Neuron (in vitro differentiated cells): ENCODE measurements around the gene OTOA.
"Not testable (repeated sequence)": the region's sequence is repeated elsewhere in the genome, so short reads cannot be mapped to it uniquely, and the experiment has no call there.

Source experiments
- H2AFZ ChIP-seq: one replicate; pipeline ENCODE4 v1.6.1; 2013; ENCODE audit warnings: low read depth, mild to moderate bottlenecking, inconsistent platforms, low read length, moderate library complexity
- H3K27me3 ChIP-seq: one replicate; pipeline ENCODE4 v1.6.1; 2013; ENCODE audit warnings: low read length; ENCODE audit not compliant: insufficient read depth
- H3K36me3 ChIP-seq: one replicate; pipeline ENCODE4 v1.6.1; 2013; ENCODE audit warnings: low read length; ENCODE audit not compliant: insufficient read depth
- H3K4me1 ChIP-seq: one replicate; pipeline ENCODE4 v1.6.1; 2013; ENCODE audit warnings: low read length; ENCODE audit not compliant: insufficient read depth
- H3K4me3 ChIP-seq: 2 replicates; pipeline ENCODE4 v1.5.1; 2013; ENCODE audit warnings: mild to moderate bottlenecking, low read length, moderate library complexity
- H3K9me3 ChIP-seq: one replicate; pipeline ENCODE4 v1.6.1; 2013; ENCODE audit warnings: low read length

OTOA gene

DNA sequence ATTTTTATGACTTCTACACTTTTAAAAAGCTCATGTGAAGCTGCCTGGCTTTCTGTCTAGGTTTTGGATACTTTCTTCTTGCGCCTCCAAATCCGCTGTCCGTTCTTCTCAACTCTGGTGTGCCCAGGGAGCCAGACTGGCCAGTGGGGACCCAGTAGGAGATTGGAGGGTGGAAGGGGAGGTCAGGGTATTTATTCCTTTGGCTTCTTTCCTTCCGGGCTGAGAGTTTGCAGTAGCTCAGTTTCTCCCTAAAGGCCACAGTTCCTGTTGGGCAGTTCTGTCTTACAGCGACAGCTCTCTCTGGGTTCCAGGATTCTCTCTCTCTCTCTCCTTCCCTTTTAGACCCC is 109.4 kb downstream of the OTOA start:
- H3K4me1 ChIP-seq, H3K27me3 ChIP-seq, H3K4me3 ChIP-seq, H3K36me3 ChIP-seq, H3K9me3 ChIP-seq, H2AFZ ChIP-seq: not testable (repeated sequence)

DNA sequence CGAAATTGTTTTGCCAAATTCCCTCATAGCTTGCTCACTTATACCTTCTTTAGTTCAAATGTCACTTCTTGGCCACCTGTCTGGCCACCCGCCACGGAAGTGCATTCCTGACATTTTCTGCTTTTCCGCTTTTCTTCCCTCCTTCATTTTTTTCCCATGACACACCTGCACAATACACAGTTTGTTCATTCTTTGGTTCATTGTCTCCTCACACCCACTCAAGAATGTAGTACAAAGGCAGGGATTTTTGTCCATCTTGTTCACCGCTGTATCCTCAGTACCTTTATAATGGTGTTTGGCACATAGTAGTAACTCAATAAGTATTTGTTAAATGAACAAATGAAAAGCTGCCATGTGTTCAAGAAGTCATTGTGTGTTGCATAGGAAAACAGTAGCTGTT is 116.8 kb downstream of the OTOA start:
- not testable (repeated sequence) for H3K4me1 ChIP-seq, H3K4me3 ChIP-seq, H3K27me3 ChIP-seq, H3K9me3 ChIP-seq, H2AFZ ChIP-seq, H3K36me3 ChIP-seq

DNA sequence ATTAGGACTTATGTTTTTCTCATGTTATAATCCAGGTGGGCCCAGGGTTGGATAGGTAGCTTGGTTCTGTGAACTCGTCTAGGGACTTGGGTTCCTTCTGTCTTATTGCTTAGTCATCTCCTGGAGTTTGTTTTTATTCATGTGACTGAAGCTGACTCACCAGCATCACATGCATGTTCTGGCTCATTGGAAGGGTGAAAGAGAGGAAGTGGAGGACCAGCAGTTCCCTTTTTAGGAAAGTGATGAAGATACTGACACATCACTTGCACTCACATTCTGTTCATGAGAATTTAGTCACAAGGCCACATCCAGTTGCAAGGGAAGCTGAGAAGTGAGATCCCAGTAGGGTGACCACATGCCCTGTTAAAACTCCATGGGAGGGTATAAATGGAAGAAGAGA is 126.7 kb downstream of the OTOA start:
- H3K36me3 ChIP-seq, H2AFZ ChIP-seq, H3K9me3 ChIP-seq, H3K4me1 ChIP-seq, H3K27me3 ChIP-seq, H3K4me3 ChIP-seq: not testable (repeated sequence)

DNA sequence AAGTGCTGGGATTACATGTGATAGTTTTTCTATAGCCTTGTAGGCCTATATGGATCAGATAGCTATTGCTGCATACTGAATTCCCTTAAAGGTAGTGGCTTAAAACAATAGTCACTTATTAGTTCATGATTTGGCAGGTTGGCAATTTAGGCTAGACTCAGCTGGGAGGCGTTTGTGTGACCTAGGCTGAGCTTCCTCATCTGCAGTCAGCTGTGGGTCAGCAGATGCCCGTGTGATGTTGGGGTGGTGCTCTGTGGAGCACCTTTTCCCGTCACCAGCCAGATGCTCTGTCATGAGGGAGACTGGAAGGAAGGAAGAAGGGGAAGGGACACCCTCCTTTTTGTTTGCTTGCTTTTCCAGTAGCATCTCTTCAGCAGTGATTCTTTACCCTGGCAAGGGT is 129.5 kb downstream of the OTOA start:
- not testable (repeated sequence) for H3K9me3 ChIP-seq, H3K36me3 ChIP-seq, H3K27me3 ChIP-seq, H3K4me1 ChIP-seq, H3K4me3 ChIP-seq, H2AFZ ChIP-seq

DNA sequence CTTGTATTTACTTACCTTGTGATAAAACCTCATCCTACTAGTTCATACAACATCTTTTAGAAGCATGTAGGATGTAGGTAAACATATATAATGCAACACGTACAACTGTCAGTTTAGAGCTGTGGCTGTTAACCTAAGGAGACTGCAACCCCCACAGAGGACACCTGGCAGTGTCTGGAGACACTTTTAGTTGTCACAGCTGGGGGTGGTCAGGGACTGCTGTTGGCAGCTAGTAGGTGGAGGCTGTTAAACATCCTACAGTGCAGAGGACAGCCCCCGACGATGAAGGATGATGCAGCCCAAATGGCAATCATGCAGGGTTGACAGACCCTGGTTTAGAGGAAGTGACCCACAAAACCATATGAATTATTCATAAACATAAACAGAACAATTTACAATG is 134.8 kb downstream of the OTOA start:
- H3K4me3 ChIP-seq, H3K9me3 ChIP-seq, H3K4me1 ChIP-seq: not testable (repeated sequence)

DNA sequence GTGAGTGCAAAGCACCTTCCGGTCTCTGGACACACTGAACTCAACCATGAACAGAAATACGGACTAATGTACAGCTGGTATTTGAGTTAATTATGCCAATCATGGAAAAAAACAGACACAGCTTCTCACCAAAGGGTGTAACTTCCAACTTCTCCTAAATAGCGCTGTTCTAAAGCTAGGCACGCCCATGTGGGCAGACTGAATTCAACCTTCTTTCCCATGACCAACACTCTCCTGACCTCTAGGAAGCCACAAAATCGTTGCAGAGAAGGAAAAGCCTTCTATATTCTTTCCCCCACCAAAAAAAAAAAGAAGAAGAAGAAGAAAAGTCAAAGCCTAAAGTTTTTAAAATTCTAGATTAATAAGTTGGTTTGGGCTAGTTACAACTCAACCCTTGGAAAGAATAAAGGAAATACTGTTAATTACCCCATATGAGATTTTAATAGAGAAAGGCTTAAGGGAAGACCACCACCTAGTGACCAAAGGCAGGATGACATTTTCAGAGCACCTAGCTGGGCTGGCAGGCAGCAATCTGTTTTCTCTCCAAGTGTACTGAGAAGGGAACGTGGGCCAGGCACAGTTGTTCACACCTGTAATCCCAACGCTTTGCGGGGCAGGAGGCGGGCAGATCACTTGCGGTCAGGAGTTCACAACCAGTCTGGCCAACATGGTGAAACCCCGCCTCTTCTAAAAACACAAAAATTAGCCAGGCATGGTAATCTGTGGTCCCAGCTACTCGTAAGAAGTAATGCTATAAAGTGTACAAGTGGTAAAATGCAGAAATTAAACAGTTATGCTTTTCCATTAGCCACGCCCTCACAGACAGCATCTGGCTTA is 138.0 kb downstream of the OTOA start:
- H3K27me3 ChIP-seq, H3K9me3 ChIP-seq, H3K36me3 ChIP-seq, H3K4me3 ChIP-seq, H2AFZ ChIP-seq, H3K4me1 ChIP-seq: not testable (repeated sequence)

More for the DNA sequence above, 134.8 kb downstream of the OTOA start:
- H3K36me3 ChIP-seq, H3K27me3 ChIP-seq, H2AFZ ChIP-seq: not testable (repeated sequence)

DNA sequence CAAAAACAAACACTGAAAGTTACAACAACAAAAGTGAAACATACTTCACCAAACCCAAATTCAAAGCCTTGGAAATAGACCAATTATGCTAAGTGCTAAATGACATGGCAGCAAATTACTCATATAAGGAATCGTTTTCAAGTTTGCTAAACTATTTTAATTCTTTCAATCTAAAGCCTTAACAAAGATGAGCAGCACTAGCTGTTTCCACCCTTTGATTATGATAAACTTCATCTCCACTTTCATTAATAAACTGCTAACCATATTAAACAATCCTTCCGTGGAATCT is 138.6 kb downstream of the OTOA start:
- H3K36me3 ChIP-seq, H2AFZ ChIP-seq, H3K4me1 ChIP-seq, H3K4me3 ChIP-seq, H3K27me3 ChIP-seq, H3K9me3 ChIP-seq: not testable (repeated sequence)
